GM03348 (cell line): ENCODE results near the gene SLF2.

ENCODE experiments used
- DNase-seq: peaks from one replicate; pipeline ENCODE4 v3.0.0; 2012; ENCODE audit warnings: low spot score

SLF2 gene

DNA sequence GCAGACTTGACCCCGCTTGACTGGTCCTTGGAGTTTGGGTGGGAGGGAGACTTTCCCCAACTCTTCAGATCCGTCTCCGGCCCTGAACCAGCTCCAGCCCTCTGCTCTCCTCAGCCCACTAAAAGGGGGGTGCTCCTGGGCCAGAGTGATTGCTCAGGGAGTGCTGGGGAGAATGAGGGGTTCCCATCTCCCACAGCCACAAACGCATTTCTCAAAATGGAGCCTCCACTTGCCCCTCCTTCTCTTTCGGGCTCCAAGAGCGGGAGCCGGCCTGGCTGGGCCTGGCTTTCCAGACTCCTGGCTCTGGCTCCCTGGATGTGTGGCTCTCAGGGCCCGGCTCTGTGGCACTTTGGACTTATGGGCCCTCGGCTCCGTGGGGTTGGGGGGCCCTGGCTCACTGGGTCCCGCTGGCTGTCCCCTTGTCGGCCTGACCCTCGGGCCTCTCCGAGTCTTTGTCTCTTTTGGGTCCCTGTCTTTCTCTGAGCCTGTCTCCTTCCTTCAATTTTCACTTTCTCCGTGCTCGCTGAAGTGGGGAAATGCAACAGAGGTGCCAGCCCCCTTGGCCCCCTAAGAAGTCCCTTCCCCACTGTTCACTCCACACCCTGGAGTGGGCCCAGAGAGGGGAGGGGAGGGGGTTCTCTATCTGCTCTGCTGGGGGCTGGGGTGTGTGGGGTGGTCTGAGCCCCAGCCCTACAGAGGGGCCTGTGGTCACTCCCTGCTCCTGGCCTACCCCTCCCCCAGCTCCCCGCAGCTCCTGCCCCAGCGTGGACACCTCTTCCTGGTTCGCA is 87.6 kb downstream of the SLF2 start:
- peak; percentile 54 for DNase-seq

DNA sequence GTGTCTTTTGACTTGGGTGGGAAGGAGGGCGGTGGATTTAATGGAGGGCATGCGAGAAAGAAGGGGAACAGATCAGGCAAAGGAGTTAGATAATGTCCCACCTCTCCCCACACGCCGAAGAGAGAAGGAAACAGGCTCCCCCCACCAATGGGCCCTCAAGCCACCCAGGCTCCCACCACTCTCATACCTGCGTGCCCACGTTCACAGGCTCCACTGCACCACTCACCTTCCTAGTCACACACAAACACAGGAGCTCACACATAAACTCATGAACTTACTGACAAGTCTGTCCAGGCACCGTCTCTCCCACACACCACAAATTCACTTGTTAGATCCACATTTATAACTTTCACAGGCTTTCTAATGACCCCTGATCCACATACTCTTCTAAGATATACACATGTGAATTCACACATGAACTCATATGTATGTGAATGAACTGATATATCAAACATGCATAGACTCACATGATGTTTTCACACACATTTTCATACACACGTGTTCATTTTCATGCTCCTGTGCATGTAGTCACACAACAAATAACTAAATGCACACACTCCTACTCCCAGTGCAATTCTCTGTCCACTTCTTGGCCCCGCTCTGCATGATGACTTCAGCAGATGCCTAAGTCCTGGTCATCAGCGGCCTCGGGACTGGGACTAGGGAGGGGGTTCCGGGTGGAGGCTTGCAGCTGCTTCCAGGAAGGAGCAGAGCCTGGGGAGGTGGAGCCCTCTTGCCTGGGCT is 88.3 kb downstream of the SLF2 start:
- peak; percentile 92 for DNase-seq

DNA sequence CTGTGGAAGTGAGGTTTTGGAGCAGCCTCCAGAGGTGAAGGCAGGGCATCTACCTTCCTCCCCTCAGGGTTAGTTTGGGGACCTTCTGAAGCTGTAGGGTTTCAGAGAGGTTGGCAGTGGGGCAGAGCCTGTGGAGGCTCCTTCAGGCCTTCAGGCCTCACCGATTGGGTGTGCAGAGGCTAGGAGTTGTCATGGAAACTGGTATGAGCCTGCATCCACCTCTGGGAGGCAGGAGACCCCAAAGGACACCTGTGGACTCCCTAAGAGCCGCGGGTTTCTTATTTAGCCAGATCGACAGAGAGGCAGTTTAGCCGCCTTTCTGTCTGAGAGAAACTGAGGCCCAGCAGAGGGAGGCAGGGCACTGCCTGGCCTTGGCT is 88.9 kb downstream of the SLF2 start:
- DNase-seq = no peak

DNA sequence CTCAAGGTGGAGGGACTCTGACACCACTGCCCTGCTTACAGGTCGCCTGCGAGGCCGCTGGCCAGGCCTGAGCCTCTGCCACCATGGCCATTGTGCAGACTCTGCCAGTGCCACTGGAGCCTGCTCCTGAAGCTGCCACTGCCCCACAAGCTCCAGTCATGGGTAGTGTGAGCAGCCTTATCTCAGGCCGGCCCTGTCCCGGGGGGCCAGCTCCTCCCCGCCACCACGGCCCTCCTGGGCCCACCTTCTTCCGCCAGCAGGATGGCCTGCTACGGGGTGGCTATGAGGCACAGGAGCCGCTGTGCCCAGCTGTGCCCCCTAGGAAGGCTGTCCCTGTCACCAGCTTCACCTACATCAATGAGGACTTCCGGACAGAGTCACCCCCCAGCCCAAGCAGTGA is 89.7 kb downstream of the SLF2 start:
- DNase-seq = no peak

DNA sequence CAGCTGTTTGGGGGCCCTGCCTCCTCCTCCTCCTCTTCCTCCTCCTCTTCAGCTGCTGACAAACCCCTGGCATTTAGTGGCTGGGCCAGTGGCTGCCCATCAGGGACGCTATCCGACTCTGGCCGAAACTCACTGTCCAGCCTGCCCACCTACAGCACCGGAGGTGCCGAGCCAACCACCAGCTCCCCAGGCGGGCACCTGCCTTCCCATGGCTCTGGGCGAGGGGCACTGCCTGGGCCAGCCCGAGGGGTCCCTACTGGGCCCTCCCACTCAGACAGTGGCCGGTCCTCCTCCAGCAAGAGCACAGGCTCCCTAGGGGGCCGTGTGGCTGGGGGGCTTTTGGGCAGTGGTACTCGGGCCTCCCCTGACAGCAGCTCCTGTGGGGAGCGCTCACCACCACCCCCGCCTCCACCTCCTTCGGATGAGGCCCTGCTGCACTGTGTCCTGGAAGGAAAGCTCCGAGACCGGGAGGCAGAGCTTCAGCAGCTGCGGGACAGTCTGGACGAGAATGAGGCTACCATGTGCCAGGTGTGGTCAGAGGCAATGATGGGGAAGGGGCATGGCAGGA is 91.0 kb downstream of the SLF2 start:
- DNase-seq = no peak

DNA sequence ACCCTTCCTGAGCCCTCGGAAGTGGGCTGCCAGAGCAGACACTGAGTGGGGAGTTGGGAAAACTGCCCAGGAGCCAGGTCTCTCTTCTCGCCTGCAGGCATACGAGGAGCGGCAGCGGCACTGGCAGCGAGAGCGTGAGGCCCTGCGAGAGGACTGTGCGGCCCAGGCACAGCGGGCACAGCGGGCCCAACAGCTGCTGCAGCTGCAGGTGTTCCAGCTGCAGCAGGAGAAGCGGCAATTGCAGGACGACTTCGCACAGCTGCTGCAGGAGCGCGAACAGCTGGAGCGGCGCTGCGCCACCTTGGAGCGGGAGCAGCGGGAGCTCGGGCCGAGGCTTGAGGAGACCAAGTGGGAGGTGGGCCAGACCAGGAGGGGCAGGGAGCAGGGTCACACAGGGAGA is 92.6 kb downstream of the SLF2 start:
- DNase-seq = no peak

DNA sequence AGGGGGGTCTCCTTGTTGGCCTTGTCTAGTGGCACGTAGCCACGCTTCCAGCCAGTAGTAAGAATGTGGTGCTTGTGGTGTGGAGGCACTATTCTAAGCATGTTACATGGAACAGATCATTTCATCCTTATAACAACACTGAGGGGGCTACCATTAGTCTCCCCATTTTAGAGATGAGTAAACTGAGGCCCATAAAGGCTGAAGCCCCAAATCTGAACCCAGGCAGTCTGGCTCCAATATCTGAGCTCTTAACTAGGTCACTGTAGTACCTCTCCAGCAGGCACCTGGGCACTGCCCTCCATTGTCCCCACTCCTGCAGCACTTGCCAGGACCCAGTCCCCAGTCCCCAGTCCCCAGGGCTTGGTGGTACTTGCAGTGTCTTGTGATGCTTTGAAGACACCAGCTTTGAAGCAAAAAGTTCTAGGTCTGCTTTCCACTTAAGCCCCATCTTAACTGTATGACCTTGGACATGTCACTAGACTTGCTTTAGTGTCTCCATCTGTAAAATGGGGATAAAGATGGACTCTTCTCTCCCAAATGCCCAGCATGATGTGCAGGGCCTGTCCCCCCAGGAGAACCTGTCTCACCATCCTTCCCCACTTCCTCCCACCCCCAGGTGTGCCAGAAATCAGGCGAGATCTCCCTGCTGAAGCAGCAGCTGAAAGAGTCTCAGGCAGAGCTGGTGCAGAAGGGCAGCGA is 93.3 kb downstream of the SLF2 start:
- no peak for DNase-seq

DNA sequence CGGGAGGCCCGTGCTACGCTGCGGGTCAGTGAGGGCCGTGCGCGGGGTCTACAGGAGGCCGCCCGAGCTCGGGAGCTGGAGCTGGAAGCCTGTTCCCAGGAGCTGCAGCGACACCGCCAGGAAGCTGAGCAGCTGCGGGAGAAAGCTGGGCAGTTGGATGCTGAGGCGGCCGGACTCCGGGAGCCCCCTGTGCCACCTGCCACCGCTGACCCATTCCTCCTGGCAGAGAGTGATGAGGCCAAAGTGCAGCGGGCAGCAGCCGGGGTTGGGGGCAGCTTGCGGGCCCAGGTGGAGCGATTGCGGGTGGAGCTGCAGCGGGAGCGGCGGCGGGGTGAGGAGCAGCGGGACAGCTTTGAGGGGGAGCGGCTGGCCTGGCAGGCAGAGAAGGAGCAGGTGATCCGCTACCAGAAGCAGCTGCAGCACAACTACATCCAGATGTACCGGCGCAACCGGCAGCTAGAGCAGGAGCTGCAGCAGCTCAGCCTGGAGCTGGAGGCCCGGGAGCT is 93.9 kb downstream of the SLF2 start:
- no peak for DNase-seq

DNA sequence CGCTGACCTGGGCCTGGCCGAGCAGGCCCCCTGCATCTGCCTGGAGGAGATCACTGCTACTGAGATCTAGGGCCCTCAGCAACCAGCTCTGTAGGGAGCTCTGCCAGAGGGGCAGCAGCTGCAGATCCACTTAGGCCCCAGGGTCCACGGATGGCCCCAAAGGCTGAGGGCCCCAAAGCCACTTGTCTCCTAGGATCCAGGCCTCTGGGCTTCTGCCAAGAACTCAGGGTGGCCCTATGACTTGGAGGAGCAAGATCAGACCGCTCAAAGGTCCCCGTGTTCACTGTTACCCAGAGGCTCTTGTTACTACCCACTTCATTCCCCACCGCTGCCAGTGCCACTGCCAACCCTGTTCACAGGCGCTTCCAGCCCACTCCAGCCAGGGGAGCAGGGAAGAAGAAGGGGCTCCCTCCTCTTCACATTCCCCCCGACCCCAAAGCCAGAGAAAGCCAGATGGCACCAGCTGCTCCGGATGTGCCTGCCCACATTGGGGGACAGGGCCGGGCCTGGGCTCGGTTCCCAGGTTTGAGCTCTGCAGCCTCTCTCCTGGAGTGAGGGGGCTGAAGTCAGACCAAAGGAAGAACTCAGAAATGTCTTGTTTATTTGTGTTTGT is 94.4 kb downstream of the SLF2 start:
- DNase-seq = no peak

DNA sequence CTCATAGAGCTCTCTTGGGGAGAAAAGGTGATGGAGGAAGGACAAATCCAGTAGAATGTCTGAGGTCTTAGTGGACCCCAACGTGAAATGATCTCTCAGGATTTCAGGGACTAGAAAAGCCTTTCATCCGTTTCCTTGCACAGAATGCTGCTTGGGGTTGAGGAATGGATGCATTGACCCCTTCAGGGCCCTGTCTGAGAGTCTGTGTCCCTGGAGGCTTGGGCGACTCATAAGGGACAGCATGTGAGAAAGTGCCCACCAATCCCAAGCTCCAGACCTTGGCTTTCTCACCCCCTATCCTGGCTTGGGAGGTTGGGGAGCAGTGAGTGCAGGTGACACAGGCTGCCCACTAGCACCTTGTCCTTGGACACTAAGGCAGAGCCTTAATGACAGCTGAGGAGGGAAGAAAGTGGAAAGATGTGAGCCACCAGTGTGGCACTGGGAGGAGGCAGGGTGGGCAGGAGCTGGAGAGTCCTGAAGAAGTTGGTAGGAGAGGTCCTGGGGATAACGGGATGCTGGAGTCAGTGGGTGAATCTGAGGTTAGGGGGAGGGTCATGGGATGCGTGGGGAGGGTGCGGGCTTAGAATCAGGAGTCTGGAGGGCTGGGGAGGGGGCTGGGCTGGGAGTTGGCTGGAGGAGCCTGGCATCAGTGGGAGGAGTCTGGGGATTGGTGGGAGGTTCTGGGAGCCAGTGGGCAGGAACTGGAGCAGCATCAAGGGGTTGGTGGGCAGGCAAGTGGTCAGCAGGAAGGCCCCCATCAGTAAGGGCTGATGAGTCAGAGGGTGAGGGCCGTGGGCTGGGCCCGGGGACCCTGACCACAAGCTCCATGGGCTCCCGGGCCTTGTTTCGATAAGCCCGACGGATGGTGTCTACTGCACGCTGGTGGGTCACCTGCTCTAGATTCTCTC is 95.4 kb downstream of the SLF2 start:
- no peak for DNase-seq

DNA sequence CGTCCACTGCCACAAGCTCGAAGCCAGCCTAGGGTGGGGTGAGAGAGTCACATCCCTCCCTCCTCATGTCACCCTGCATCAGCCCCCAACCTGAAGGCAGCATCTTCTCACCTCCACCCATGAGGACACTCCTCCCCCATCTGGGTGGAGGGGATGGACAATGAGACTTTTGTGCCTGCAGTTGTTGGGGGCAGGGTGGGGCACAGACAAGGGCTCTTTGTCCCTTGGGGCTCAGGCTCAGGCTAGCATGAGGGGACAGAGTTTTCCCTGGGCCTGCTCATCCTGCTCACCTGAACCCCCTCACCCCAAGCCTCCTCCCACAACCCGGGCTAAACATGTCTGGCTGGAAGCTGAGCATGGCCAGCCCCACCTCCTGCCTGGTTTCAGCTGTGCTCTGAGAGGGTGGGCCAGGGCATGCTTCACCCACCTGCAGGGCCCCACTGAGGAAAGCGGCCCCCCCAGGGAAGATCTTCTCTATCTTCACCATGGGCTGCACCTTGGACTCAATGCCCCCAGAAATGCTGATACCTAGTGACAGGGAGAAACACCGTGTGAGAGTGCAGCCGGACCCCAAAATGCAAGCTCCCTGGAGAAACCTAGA is 96.2 kb downstream of the SLF2 start:
- DNase-seq = no peak

DNA sequence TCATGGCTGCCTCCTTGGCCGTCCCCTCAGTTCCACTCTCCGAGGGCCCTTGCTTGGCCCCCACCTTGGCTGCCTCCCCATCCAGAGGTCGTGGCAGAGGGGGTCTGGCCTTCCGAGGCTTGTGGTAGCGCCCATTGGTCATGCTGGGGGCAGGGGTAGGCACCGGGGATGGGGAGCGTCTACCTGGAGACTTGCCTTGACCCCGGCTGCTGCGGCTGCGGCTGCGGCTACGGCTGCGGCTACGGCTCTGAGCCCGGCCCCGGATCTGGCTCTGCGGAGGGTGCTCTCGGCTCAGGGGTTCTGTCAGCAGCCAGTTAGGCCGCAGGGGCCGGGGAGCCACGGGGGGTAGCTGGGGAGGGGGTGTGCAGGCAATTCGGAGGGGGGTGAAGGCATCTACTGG is 97.6 kb downstream of the SLF2 start:
- DNase-seq = no peak

DNA sequence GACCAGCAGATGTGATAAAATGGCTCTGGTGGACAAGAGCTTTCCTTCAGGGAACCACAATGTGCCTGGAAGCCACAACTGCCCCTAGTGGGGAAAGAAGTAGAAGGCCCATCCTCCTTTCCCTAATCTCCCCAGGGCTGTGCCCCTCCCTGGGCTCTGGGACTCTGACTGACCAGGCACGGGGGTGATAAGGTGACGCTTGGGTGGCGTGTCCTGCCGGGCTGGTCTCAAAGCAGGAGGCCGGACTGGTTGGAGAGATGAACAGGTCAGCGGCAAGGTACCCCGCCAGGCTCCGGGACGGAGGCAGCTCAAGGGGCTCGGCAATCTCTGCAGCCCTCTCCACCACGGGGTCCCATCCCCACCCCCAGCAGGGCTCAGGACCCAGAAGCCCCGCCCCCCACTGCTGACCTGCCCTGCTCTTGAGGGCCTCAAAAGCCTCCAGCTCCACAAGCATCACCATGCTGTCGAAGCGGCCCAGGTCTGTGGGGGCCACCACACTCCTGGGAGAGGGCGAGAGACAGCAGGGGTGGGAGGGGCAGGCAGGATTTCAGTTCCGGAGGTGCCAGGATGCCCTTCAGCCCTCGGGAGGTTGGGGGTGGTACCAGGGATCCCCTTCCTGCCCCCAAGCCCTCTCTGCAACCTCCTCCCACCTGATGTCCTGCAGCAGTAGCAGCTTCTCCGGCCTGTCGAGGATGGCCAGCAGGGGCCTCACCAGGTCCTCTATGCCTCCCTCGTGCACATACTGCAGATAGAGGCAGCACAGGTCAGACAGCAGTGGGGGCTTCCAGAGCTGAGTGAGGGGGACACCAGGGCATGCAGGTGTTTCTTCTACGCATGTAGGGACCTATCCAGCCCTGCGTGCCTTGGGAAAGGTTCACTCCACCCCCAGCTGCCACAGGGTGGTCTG is 99.0 kb downstream of the SLF2 start:
- DNase-seq = peak; percentile 40

DNA sequence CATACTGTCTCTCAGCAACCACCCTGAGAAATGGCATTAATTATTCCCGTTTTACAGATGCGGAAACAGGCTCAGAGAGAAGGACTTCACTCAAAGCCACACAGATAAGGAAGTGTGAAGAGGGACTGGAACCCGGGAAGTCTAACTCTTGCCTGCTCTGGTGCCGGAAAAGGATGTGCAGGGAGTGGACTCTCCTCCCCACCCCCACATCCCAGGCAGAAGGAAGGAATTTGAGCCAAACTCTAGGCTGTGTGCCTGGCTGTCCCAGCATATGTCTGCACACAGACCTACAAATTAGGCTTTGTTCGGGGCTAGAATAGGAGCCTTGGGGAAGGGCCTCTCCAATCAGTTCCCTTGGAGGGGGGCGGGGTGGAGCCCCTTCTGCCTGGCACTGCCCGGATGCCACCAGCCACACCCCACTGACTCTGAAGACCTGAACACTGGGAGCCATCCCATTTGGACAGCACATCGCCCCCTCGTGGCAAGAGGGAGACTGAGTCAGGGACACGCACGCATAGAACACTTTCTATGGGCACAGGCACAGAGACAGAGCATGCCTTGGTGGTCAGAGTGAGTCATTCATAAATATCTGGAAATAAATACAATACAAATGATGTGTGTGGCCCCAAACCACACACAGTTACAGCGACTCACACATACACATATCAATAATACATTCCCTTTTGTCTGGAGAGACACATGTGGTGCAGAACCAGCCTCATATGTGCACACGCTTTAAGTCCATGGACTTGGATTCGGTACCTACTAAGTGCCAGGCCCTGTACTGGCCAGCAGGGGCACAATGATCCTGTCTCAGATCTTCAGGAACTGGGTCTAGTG is 100.0 kb downstream of the SLF2 start:
- DNase-seq = peak; percentile 90

DNA sequence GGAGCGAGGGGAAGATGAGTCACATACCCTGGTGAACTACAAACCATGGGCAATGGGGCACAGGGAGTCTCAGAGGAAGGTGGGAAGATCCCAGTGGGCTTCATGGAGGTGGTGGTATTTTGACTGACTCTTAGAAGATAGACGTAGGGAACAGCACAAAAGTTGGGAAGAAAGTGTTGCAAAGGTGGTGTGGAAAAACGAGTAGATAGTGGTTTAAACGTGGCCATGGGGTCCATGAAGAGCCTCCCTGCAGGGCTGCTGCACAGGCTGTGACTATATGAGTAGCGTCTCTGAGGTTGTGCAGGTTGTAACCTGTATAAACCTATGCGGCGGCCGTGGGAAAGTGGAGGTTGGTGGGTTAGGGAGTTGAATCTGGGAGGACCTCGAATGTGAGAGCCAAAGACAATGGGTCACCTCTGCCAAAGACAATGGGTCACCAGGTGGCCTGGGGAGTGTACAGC is 100.6 kb downstream of the SLF2 start:
- no peak for DNase-seq

DNA sequence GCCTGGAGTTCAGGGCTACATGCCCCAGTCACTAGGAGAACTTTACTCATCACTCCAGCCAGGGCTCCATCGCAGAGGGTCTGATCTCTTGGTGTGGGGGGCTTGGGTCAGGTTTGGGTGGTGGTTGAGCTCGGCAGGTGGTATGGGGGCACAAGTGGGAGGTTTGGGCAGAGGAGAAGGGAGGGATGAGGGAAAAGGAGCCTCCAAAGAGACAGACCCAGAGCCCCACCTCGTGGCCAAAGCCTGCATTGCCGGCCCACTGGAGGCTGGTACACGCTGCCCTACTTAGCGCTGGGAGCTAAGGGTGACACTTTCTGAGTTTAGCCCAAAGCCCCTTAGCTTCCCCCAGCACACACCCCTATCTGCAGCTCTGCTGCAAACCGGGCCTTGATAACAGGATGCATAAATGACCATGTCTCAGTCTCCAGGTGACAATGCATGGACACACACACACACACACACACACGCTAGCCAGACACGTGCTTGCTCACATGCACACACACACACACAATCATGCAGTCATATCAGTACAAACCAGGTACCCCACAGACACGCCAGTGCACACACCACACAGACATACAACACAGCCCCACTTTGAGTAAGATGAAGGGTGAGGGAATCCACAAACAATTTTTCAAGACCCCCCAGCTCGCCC is 101.6 kb downstream of the SLF2 start:
- DNase-seq = peak; percentile 85
